ENCODE data around the gene TNK1.

The TNK1 gene

GRCh38 chr17:7379134-7379533, 1.8 kb upstream of the TNK1 start:
- no peaks in the 10 kb centered on the region for H3K27me3 ChIP-seq (ENCODE audit: insufficient read depth, low read depth)
- H3K79me2 ChIP-seq (ENCODE audit: insufficient read depth, low read depth): no peaks in the 10 kb centered on the region

GRCh38 chr17:7380321-7380720, 568 bp upstream of the TNK1 start:
- Histone ChIP-seq H3K36me3 (ENCODE audit: insufficient read depth) (no peaks in the 10 kb centered on the region), H3K4me2 (no peak overlapping the region), H3K9ac (no peak overlapping the region), H2AFZ (ENCODE audit: low read depth) (no peak overlapping the region), H4K20me1 (ENCODE audit: insufficient read depth) (no peaks in the 10 kb centered on the region), H3K27ac (no peak overlapping the region), H3K79me2 (ENCODE audit: insufficient read depth, low read depth) (no peaks in the 10 kb centered on the region), H3K27me3 (ENCODE audit: insufficient read depth, low read depth) (no peaks in the 10 kb centered on the region), H3K4me3 (IDR thresholded peaks at IDR 0.05; ENCODE audit: insufficient read depth, low read depth, low read length) (no peak overlapping the region), H3K4me1 (ENCODE audit: low read depth, poor library complexity, severe bottlenecking) (no peaks in the 10 kb centered on the region)
- TF ChIP-seq CTCF (conservative IDR thresholded peaks at IDR 0.05; ENCODE audit: low read depth, low read length): no peak

More at GRCh38 chr17:7379134-7379533, 1.8 kb upstream of the TNK1 start:
- H2AFZ ChIP-seq (ENCODE audit: low read depth): no peak overlapping the region
- H3K4me3 ChIP-seq (IDR thresholded peaks at IDR 0.05; ENCODE audit: insufficient read depth, low read depth, low read length): no peak overlapping the region
- H3K4me2 ChIP-seq: no peak overlapping the region
- no peak overlapping the region for H3K9ac ChIP-seq
- no peaks in the 10 kb centered on the region for H3K36me3 ChIP-seq (ENCODE audit: insufficient read depth)
- no peaks in the 10 kb centered on the region for H4K20me1 ChIP-seq (ENCODE audit: insufficient read depth)
- no peak for TF ChIP-seq CTCF (conservative IDR thresholded peaks at IDR 0.05; ENCODE audit: low read depth, low read length)
- no peak overlapping the region for H3K27ac ChIP-seq
- no peaks in the 10 kb centered on the region for H3K4me1 ChIP-seq (ENCODE audit: low read depth, poor library complexity, severe bottlenecking)

- Histone ChIP-seq H3K4me1 (ENCODE audit: low read depth, poor library complexity, severe bottlenecking) (no peaks in the 10 kb centered on the region), H3K79me2 (ENCODE audit: insufficient read depth, low read depth) (no peaks in the 10 kb centered on the region), H3K36me3 (ENCODE audit: insufficient read depth) (no peaks in the 10 kb centered on the region), H3K4me2 (no peak overlapping the region), H3K27me3 (ENCODE audit: insufficient read depth, low read depth) (no peaks in the 10 kb centered on the region), H3K4me3 (IDR thresholded peaks at IDR 0.05; ENCODE audit: insufficient read depth, low read depth, low read length) (no peak overlapping the region), H3K9ac (no peak overlapping the region), H2AFZ (ENCODE audit: low read depth) (no peak overlapping the region), H3K27ac (no peak overlapping the region), H4K20me1 (ENCODE audit: insufficient read depth) (no peaks in the 10 kb centered on the region)
- no peak for TF ChIP-seq CTCF (conservative IDR thresholded peaks at IDR 0.05; ENCODE audit: low read depth, low read length)
Observed at GRCh38 chr17:7382901-7383300, 2.0 kb downstream of the TNK1 start.

GRCh38 chr17:7383371-7383741, 2.5 kb downstream of the TNK1 start:
- H4K20me1 ChIP-seq (ENCODE audit: insufficient read depth): no peaks in the 10 kb centered on the region
- no peak overlapping the region for H3K27ac ChIP-seq
- no peak overlapping the region for H3K4me3 ChIP-seq (IDR thresholded peaks at IDR 0.05; ENCODE audit: insufficient read depth, low read depth, low read length)
- TF ChIP-seq CTCF (conservative IDR thresholded peaks at IDR 0.05; ENCODE audit: low read depth, low read length): no peak
- H3K9ac ChIP-seq: no peak overlapping the region
- no peaks in the 10 kb centered on the region for H3K27me3 ChIP-seq (ENCODE audit: insufficient read depth, low read depth)
- no peak overlapping the region for H2AFZ ChIP-seq (ENCODE audit: low read depth)
- H3K4me2 ChIP-seq: no peak overlapping the region
- no peaks in the 10 kb centered on the region for H3K79me2 ChIP-seq (ENCODE audit: insufficient read depth, low read depth)
- H3K4me1 ChIP-seq (ENCODE audit: low read depth, poor library complexity, severe bottlenecking): no peaks in the 10 kb centered on the region
- H3K36me3 ChIP-seq (ENCODE audit: insufficient read depth): no peaks in the 10 kb centered on the region

Data from KMS-11 (cell line).